Stimulated activated CD4-positive, alpha-beta T cell treated with anti-CD3 and anti-CD28 coated beads, Interleukin-4, amount 100 ng/mL, for 4 hours (primary cell): ENCODE measurements around the gene SYCP2.

Experiments used
- DNase-seq, 2 experiments: peaks; one replicate each; pipeline ENCODE4 v3.0.0-alpha.2; 2020

Gene SYCP2

DNA sequence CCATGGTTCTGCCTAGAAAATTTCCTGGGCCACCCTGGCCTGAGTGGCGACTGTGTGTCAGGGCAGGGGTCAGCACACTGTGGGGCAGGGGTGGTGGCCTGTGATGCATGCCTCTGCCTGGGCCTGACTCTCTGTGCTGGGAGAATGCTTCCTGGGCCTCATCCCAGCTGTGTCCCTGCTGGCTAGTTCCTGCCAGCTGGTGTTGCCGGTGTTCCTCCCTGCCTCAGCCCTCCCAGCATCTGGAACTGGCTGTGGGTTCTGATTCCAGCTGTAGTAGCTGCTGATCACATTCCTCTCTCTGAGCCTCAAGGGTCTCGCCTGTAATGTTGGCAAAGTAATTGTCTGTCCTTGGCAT is 101.5 kb downstream of the SYCP2 start:
- DNase-seq, result no peak

DNA sequence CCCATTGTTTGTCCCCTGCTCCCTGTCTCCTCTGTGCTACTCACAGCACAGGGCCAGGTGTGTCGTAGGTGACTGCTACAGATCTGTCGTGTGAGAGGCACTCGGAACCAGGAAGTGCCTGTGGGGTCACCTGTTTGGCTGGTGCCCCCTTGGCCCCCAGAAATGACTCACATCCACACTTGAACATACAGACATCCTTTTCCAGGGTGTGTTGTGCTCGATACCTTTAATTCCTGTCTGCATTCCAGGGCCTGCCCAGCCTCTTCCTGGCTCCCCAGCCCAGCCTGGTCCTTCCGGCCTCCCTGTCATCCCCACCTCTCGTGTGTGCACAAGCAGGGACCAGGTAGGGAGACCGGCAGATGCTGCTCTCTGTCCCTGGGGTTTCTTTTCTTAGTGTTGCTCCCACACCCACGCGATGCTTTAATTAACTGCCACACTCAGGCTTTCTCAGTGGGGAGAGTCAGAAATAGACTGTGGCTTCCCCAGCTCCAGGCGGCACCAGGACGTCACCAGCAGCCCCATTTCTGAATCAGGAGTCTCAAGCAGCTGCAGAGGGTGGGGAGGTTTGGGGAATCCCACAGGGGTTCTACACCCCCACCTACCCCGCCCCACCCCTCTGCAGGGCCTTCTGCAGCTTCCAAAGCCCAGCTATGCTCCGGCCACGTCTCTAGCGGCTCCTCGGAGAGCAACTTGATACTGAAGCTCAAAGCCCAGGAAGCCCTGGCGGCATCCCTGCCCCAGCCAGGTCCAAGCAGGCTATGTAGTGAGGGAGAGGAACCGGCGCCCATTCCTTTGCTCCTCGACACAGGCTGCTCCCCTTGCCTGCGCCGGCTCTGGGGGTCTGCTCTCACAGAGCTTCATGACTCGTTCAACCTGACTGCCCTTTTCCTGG is 102.2 kb downstream of the SYCP2 start:
- no peak for DNase-seq

DNA sequence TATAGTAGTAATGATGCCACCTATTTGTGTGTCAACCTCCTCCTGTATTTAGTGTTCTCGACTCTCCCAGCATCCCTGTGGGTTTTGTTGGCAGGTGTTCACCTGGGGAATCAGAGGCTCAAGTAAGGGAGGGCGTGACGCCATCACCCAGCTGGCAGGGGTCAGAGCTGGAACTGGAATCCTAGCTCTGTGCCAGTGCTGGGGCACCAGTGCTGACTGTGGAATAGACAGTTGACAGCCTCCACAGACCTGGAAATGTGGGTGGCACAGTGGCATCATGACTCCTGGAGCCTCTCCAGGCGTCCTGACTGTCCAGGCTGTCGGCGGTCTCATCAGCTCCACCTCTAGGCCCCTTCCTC is 102.8 kb downstream of the SYCP2 start:
- no peak for DNase-seq

DNA sequence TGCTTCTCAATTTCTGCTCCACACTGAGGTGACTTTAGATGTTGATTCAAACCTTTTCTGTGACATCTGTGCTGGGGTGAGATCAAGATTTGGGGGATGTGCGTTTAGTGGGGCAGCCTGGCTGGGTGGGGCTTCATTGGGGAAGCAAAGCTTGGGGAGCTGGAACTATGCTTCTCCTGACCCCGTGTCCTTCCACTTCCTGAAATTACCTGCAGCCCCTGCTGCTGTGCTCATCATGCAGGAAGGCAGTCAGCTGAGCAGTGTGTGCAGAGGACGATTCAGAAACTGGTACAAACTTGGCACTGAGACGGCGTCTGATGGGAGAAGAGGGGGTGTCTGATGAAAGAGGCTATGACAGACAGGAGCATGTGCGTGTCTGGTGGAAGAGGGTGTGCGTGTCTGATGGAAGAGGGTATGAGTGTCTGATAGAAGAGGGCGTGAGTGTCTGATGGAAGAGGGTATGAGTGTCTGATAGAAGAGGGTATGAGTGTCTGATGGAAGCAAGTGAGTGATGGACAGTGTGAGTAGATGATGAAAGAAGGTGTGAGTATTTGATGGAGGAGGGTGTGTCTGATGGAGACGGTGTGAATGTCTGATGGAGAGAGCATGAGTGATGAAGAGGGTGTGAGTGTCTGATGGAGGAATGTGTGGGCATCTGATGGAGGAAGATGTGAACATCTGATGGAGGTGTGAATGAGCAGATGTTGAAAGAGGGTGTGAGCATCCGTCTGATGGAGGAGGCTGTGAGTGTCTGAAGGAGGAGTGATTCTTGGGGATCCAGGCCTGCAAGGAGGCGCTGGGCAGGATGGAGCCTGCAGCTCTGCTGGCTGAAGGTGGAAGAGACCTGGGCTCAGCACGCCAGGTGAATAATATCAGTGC is 103.4 kb downstream of the SYCP2 start:
- DNase-seq, result no peak

DNA sequence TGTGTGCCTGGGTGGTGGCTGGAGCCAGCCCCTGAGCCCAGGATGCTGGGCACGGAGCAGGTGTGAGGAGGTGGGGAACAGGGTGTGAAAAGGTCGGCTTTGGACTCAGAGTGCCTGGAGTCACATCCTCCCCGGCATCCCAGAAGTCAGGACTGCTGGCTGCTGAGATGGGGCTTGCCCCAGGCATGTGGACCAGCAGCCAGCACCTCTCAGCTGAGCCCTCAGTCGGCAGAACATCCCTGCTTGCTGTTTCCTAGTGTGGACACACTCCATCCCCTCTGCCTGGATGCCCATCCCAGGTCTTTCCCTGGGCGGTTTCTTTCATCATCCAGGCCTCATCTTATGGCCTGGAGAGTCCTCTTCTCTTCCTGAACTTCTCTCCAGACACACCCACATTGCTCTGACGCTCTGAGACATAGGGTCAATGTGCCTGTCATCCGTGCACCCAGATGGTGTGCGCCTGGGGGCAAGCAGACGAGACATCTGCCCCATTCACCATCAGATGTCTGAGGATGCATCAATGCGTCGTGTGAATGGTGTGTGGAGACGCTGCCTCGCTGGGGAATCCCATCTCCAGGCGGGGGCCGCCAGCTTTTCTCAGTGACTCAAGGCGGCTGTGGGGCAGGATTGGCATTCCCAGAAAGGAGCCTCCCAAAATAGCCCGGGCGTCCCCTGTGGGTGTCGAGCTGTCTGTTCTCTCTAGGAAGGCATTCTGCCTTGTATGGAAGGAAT is 104.2 kb downstream of the SYCP2 start:
- no peak for DNase-seq

DNA sequence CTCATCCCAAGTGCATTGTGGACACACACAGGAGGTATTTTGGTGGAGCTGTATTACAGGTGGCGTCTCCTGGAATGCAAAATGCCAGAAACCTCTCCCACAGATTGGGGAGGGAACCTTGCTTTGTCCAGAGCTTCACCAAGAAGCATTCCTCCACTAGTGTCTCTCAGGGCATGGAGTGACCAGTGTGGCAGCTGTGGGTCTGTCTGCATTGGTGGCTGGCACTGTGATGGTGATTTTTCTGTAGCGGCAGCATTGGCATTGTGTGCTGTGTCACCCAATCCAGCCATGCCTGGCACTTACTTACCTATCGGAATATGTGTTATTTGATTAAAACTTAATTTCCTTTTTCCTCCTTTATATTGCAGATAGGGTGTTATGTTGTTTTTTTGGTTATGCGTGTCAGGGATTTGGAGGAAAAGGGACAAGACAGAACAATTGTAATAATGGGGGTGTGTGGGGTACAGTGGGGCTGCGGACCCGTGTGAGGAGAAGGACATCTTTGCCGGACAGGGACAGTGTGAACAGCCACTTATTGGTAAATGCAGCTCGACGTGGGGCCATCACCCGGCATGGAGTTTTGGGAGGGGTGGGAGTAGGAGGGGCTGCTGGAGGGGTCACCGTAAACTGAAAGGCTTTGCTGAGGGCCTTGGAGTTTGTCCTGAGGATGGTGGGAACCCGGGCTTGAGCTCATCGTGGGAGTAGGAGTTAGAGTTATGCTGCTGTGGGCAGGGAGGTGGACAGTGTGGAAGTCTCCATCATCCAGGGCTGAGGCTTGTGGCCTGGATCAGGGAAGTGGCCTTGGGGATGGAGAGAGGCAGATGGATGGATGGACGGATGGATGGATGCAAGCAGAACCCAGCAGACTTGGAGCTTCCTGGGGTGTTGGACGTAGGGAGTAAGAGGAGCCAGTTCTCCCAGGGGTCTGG is 105.0 kb downstream of the SYCP2 start:
- DNase-seq, result no peak

DNA sequence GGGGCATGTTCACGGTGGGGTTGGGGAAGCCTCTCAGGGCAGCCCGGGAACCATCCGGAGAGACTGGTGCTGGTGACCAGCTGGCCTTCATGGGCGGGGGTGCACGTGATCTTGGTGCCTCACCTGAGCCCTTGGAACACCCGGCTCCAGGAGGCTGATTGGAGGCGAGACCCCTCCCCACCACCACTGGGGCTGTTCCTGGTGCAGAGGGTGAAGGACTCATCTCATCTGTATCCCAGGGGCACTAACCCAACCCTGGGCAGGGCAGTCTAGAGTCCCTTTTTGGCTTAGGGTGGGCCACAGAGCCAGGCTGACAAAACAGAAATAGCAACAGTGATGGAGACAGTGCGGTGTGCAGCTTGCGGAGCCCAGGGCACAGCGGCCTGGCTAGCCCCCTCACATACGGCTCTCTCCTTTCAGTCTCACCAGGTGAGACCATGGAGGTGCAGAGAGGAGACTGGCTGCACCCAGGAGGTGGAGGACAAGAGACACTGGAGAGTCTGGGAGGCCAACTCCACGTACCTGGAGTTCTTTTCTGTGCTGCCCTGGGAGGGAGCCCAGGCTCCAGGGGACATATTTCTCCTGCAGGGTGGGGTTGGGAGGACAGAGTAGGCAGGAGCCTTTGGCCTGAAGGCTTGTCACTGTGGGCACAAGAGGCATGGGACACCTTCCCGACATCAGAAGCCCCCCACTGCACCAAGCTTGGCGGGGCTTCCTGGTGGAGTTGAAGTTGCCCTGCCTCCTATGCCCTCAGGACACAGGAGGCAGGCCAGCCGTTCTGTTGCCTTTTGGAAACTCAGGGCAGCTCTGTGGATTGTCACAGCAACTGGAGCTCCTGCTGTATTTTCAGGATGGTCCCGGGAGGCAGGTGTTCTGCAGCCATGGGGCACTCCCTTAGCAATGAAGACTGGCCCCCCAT is 106.0 kb downstream of the SYCP2 start:
- no peak for DNase-seq

DNA sequence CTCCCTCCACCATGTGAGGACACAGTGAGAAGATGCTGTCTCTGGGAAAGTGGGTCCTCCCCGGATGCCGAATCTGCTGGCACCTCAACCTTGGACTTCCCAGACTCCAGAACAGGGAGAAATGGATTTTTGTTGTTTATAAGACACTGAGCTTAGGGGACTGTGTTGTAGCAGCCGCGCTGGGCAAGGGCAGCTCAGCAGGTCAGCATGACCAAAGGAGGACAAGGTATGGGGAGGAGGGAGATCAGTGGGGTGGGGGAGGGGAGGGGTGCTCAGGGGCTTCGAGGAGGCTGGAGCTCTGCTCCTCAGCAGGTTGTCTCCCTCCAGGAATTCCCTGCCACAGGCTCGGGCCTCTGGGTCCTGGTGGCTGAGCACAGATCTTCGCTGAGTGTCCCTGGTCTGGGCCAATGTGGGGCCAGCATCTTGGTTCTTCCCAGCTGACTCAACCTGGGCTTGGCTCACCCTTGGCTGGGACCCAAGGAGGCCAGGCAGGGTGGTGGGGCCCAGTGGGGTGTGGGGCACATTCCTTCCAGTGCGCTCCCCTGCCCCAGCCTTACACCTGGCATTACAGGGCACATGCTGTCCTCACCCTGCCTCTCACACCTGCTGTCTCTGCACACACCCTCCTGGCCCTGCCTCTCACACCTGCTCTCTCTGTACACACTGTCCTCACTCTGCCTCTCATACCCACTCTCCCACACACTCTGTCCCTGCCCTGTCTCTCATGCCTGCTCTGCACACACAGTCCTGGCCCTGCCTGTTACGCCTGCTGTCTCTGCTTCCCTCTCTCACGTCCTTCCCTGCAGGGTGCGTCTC is 107.3 kb downstream of the SYCP2 start:
- no peak for DNase-seq

DNA sequence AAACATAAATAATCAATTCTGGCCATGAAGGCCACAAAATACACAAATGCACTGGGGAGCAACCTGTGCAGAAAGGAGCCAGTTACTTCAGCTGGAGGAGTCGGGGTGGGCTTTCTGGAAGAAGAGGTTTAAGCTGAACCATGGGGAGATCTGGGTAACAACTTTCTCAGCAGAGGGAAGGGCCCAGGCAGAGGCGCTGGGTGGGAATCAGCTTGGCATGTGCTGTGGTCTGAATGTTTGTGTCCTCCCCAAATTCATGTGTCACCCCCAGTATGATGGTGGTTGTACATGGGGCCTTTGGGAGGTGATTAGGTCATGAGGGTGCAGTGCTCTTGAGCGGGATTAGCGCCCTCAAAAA is 107.9 kb downstream of the SYCP2 start:
- DNase-seq, result no peak

DNA sequence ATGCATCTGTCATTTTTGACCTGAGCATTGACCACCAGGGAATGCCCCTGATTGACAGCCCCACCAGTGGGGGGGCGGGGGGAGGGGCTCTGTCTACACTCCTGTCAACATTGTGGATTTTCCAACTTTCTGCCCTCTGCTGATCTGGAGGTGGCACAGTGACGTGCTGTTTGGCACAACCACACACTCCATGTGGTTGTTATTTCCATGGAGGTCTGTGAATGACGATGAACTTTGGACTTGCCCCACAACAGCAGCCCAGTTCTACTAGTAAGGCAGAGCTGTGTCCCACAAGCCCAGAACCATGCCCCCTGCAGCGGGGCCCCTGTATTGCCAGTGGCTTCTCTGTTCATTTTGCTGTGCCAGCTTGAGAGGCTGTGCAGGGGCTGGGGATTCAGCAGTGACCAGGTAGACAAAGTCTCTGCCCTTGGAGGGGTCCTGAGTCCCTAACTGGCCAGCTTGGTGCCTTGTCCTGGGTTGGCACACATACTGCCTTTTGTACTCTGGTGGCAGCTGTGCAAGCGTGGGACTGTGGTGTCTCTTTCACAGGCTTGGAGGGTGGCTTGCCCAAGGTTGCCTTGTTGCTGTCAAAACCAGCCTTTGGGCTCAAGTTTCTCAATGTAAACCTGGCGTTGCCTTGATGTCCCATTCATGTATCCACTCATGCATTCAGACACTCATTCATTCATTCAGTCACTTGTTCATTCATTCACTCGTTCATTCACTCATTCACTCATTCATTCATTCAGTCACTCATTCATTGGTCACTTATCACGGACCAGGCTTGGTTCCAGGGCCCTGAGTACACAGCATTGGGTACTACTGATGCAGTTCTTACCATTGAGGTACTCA is 108.5 kb downstream of the SYCP2 start:
- DNase-seq, result no peak

DNA sequence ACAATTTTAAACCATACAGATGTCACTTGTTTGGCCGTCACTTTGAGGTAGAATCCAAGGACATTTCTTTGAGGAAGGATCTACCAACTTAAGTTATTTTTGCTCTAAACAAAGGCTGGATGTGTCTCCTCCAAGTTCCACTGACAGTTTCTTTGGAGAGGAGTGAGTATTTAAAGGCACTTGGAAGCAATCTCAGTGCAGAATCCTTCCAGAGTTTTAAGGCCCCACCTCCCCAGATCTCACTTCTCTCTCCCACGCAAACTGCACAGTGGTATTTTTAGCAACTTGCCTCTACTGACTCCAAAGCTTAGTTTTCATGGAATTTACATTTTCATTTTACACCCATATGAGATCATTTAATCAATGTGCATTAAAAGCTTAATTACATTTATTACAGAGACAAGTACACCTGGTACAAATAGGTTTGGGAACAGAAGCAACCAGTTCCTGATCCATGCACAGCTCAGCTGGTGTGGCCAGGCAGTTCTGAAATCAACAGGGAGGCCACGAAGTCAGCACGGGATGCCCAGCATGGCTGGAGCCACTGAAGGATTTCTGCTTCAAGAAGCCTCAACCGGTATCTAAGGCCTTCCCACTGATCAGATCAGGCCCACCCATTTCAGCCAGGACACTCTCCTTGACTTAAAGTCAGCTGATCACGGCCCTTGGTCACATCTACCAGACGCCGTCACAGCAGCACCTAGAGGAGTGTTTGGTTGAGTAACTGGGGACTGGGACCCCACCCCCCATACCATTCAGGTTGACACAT is 109.8 kb downstream of the SYCP2 start:
- DNase-seq, result no peak

DNA sequence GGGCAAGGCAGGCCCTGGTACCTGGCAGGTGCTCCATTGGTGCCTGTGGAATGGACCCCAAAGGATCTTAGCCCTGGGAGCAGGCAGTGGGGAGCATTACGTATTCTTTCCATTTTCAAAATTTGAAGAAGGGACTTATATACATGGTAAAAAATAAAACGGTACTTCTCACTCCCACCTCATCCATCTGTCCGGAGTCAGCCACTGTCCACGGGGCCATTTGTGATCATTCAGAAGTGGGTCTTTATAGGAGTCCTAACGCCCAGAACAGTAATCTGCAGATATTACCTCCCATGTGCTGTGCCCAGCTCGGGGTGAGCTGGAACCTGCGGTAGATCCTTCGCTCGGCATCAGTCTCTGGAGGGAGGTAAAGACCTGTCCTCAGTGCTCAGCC is 110.4 kb downstream of the SYCP2 start:
- DNase-seq, result no peak

DNA sequence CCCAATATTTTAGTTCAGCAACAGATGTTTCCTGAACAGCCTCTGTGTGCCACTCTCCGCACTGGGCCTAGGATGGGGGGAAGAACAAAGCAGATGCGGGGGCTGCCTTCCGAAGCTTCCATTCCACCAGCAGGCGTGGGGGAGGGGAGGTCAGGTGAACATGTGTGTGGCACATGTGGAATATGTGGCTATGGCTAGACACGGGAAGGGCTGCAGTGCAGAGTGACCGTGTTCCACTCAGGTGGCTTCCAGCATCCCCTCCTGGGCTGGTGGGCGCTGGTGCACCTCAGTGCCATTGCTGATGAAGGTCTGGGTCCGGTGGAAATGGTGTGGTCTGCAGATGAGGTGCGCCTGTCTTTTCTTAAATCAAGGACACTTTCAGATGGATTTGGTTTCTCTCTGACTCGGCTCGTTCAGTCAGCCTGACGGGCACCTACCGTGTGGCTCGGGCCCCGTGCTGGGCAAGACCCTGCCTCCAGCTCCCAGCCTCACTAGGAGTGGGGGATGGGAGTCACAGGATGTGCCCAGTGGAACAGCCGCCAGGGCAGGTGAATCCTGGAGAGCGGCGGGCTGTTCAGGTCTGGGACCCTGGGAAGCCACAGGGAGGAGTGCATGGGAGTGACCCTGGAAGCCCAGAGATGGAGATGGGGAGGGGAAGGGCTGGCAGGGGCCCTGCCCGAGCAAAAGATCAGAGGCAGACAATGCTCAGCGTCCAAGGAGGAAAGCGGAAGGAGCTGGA is 111.0 kb downstream of the SYCP2 start:
- DNase-seq, result no peak

DNA sequence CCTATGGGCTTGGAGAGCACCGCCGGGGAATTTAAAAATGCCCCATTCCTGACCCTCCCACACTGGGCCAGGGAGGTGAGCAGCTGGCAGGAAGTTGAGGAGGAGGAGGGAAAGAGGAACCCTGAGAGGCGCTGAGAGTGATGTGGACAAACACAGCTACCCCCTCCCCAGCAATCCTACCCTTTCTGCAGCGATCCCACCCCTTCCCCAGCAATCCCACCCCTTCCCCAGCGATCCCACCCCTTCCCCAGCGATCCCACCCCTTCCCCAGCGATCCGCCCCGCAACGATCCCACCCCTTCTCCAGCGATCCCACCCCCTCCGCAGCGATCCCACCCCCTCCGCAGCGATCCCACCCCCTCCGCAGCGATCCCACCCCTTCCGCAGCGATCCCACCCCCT is 111.6 kb downstream of the SYCP2 start:
- no peak for DNase-seq

DNA sequence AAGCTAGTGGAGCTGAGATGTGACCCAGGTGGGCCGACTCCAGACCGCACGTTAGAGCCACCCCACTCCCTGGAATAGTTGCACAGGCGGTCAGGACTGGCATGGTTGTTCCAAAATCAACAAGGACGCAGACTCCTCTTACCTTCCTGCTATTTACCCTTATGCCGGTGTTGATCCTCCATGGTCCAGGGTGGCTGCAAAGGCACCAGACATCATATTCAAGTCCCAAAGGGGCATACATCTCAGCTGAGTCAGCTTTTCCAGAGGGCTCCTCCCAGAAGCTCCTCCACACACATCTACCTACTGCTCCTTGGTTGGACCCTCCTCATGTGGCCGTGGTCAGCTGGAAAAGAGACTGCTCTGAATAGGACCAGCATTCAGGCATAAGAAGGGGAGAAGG is 112.2 kb downstream of the SYCP2 start:
- DNase-seq, result no peak

DNA sequence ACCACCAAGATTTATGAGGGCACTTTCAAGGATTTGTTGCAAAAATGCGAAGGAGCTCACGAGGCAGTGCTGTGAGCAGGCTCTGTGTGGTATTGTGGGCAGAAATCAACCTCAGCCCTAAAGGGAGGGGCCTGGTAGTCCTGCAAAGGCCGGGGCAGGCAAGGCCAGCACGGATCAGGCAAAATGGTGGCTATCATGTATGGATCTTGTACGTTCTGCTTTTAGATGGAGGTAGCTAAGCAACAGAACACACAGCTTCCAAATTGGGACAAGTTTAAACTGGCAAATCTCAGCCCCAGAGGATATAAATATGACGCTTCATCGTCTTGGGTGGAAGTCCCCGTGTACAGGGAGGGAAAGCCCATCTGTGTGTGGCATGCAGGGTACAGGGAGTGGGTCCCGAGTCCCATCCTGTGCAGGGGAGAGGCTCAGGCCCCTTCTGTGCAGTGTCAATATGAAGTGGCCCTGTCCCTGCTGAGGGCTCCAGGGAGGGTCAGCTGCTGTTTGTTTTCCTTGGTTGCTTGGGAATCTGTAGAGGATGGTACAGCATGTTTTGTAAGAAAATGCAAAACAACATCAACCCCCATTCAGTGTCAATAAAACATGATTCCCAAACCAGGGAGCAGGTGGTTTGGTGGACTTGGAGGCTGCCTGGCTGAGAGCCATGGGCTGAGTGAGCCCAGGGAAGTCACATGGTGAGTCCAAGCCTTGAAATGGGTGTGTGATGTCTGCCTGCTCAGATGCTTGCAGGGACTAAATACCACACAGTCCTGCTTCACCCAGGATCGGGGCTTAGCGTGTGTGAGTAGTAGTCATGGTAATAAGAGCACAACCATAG is 113.0 kb downstream of the SYCP2 start:
- DNase-seq, result no peak
